Psoas muscle (tissue), 8 donors: Measurements from ENCODE around the gene RNF152. TPM values are rescaled to one million over a fixed set of nuclear protein-coding genes. Genes with fewer than 3 reads are reported as not detected.

ENCODE experiments used
- ATAC-seq, 4 donors: fragments of 200-7000 bp; cut with Tn5 transposase; one replicate each; pipeline ENCODE4 v1.9.1; 2020; ENCODE audit warnings: moderate library complexity in 3 of 4, mild to moderate bottlenecking in 2 of 4
- DNase-seq, 2 donors: peaks; one replicate each; pipeline ENCODE4 v3.0.0-alpha.2; 2020
- H3K27ac ChIP-seq: fragments of 200-600 bp; one replicate; pipeline ENCODE4 v1.8.0; 2022
- H3K27me3 ChIP-seq, 3 donors: fragments of 200-600 bp in 1 of 3; one replicate each; pipeline versions ENCODE4 v1.6.1 to v1.8.0; 2013 to 2022; ENCODE audit warnings: low read length in 2 of 3, mild to moderate bottlenecking in 2 of 3, moderate library complexity in 1 of 3; ENCODE audit not compliant: insufficient read depth in 3 of 3
- H3K36me3 ChIP-seq, 2 donors: fragments of 200-600 bp in 1 of 2; one replicate each; pipeline versions ENCODE4 v1.6.1 to v1.8.0; 2013 to 2022; ENCODE audit warnings: low read depth in 1 of 2, mild to moderate bottlenecking in 1 of 2, moderate library complexity in 1 of 2; ENCODE audit not compliant: insufficient read depth in 1 of 2
- H3K4me1 ChIP-seq: fragments of 200-600 bp; one replicate; pipeline ENCODE4 v1.8.0; 2022
- H3K4me3 ChIP-seq: fragments of 200-600 bp; one replicate; pipeline ENCODE4 v1.8.0; 2022; ENCODE audit warnings: mild to moderate bottlenecking
- H3K9me3 ChIP-seq: fragments of 200-600 bp; one replicate; pipeline ENCODE4 v1.8.0; 2022
- WGBS, 3 donors: extraction: QIAGEN DNeasy Blood & Tissue Kit; methylation state at CpG; one replicate each; pipeline versions ENCODE4 v1.1.6 to v1.1.7; 2013; 5-methylcytosine and 5-hydroxymethylcytosine counted together
- intact Hi-C, 2 donors: fragments of 100-400 bp; cut with DNase I; formaldehyde crosslinking; loops; one replicate each; pipeline versions ENCODE4 v1.11.0 to v1.14.2; 2022
- polyA plus RNA-seq, 3 donors: library from polyadenylated mRNA; stranded (reverse); fragments of 200-250 nt; gene quantifications; one replicate each; pipeline ENCODE4 v1.2.3, GENCODE V29; 2013
- total RNA-seq, 4 donors: library from RNA; stranded (reverse); fragmentation: NEBNext Ultra II Directional in 2 of 4; extraction: Animal tissue kit (Norgen Biotek cat#: 25700) in 2 of 4; gene quantifications; one replicate each; pipeline versions ENCODE4 v1.2.1 to v1.2.4, GENCODE V29; 2021 to 2023
- TF ChIP-seq, protein P1 (sequence below): fragments of 200-600 bp; IDR thresholded peaks from one replicate; pipeline ENCODE4 v1.8.0; 2022; ENCODE audit warnings: antibody characterized with exemption
- donor health status: healthy with polysubstance abuse.
- donor health status: DM: no; HTN: no; CAD: no; lungs with moderate emphysema.
- donor health status: Bipolar disorder and iron deficiency.
- donor health status: healthy.
- donor health status: DM: yes; HTN: yes; CAD: no.
- donor health status: DM: no; HTN: no; CAD: no.
- donor health status: DM: no; HTN: no; CAD: no.
- donor health status: DM: yes; HTN: yes; CAD: no.

The RNF152 gene
- total and polyA plus RNA-seq, 7 donors, result 0.48 to 4.0 (median 2.5) TPM

DNA sequence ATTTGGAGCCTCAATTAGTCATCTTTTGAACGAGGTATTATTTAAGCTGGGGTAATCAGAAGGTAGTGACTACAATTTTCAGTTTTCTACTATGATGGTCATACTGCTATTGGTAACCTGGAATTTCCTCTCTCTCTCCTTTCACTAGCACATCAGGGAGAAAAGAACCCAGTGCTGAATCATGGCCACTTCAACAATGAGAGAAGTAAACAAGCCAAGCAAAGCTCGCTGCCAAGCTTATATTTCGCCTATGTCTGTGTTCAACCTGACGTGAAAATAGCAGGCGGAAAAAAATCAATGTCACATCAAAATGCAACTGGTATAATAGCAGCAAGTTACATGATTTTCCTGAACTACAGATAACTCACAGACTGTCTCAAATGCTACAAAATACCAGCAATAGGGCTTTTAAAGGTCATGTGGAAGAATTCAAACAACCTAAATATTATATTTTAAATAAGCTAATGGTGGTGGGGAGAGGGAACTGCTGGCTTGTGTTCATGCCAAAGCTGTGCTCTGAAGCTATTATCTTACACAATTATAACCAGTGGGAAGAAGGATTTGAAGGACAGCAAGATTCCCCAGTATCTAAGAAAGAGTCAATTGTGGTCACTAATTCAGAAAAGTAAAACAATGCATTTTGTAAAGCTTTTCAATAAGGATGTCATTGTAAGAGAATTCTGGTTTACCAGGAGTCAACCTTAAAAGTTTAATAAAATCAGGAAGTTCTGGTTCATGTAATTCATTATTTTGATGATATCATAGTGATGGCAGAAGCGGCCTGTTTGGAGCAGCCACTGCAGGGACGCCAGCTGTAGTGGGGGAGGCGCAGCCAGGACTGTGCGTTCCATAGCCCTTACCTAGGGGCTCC, 38.0 kb downstream of the RNF152 start:
- intact Hi-C loops, result no loop called here
- H3K27ac ChIP-seq, result no peak overlapping the region
- WGBS, 3 donors, result 62 to 71% (median 66%) methylated on average over 9 of the region's 9 CpGs

DNA sequence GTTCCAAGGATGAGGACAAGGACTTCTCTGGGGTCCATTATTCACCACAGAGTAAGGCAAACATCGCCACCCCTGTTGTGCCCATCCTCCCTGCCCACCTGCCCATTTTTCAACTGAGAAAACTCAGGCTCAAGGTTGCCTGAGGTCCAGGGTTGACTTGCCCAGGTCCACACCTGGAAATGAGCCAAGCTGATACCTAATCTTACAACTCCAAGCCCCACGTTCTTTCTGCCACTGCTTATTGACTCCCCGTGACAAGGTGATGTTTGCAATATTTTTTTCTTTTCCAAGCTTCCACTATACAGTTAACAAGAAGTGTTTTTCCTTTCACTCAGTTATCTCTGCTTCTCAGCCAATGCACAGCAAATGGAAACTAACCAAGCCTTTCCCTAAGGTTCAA, 39.0 kb downstream of the RNF152 start:
- H3K4me3 ChIP-seq, result no peak overlapping the region
- H3K4me1 ChIP-seq, result no peaks in the 10 kb centered on the region
- intact Hi-C loops, result no loop called here
- H3K27me3 ChIP-seq, result no peaks in the 10 kb centered on the region
- TF ChIP-seq, protein P1, sequence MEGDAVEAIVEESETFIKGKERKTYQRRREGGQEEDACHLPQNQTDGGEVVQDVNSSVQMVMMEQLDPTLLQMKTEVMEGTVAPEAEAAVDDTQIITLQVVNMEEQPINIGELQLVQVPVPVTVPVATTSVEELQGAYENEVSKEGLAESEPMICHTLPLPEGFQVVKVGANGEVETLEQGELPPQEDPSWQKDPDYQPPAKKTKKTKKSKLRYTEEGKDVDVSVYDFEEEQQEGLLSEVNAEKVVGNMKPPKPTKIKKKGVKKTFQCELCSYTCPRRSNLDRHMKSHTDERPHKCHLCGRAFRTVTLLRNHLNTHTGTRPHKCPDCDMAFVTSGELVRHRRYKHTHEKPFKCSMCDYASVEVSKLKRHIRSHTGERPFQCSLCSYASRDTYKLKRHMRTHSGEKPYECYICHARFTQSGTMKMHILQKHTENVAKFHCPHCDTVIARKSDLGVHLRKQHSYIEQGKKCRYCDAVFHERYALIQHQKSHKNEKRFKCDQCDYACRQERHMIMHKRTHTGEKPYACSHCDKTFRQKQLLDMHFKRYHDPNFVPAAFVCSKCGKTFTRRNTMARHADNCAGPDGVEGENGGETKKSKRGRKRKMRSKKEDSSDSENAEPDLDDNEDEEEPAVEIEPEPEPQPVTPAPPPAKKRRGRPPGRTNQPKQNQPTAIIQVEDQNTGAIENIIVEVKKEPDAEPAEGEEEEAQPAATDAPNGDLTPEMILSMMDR, result no peak
- no peaks in the 10 kb centered on the region for H3K9me3 ChIP-seq
- WGBS, 3 donors, result 81 to 85% (median 82%) methylated on average over 3 of the region's 3 CpGs
- DNase-seq (no peak), ATAC-seq (no peak)
- H3K27ac ChIP-seq, result no peak overlapping the region
- H3K36me3 ChIP-seq, result no peaks in the 10 kb centered on the region

More for the DNA sequence above, 38.0 kb downstream of the RNF152 start:
- ATAC-seq (no peak), DNase-seq (no peak)
- H3K4me3 ChIP-seq, result no peak overlapping the region
- H3K9me3 ChIP-seq, result no peaks in the 10 kb centered on the region
- H3K4me1 ChIP-seq, result no peaks in the 10 kb centered on the region
- no peaks in the 10 kb centered on the region for H3K27me3 ChIP-seq
- TF ChIP-seq, protein P1, result no peak
- H3K36me3 ChIP-seq, result no peaks in the 10 kb centered on the region

DNA sequence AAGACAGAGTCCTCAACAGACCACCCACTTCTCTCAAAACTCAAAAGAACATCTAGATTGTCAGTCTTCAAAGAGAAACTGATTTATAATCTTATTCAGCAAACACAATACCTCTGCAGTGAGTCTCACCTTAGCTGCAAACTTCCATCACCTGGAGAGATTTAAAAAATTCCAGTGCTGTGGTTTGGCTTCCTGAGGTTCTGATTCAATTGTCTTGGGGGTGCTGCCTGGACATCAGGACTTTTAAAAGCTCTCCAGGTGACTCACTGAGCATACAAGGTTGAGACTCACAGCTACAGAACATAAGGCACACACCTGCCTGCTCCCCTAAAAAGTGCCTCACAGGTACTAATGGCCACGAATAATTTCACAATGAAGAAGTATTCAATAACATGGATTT, 40.3 kb downstream of the RNF152 start:
- TF ChIP-seq, protein P1, result no peak
- DNase-seq (no peak), ATAC-seq (no peak)
- intact Hi-C loops, result no loop called here
- Histone ChIP-seq H3K4me1 (no peaks in the 10 kb centered on the region), H3K36me3 (no peaks in the 10 kb centered on the region), H3K9me3 (no peaks in the 10 kb centered on the region), H3K4me3 (no peak overlapping the region), H3K27me3 (no peaks in the 10 kb centered on the region), H3K27ac (no peak overlapping the region)
- 45 to 61% (median 51%) methylated on average over 1 of the region's 1 CpG for WGBS, 3 donors

DNA sequence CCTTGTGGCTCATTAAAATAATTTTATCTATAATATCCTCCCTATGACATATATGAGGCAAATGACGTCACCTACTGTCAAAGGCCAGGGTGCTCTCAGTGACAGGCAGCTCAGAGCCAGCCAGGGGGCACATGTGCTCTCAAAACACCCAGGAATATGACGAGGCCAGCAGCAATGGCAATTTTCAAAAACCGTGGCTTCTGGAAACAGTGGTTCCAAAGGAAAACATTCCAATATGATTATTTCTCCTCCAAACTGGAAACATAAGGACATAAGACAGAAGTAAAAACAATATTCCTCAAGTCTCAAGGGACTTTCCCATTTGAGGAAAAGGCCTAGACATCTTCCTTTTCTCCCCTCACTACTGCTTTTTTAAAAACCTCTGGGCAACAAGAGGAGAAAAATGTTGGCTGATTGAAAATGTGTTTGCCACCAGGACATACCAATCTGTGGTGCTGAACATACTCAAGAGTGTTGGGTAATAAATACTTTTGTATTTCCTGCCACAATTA, 40.8 kb downstream of the RNF152 start:
- H3K4me1 ChIP-seq, result no peaks in the 10 kb centered on the region
- 57 to 74% (median 64%) methylated on average over 3 of the region's 3 CpGs for WGBS, 3 donors
- intact Hi-C loops, result no loop called here
- DNase-seq, result no peak
- no peaks in the 10 kb centered on the region for H3K9me3 ChIP-seq
- TF ChIP-seq, protein P1, result no peak
- H3K4me3 ChIP-seq, result no peak overlapping the region
- no peaks in the 10 kb centered on the region for H3K27me3 ChIP-seq
- no peaks in the 10 kb centered on the region for H3K36me3 ChIP-seq
- no peak overlapping the region for H3K27ac ChIP-seq
- no peak for ATAC-seq
